ENCODE results near the gene GTPBP2.
"Not testable (repeated sequence)": the region's sequence is repeated elsewhere in the genome, so short reads cannot be mapped to it uniquely, and the experiment has no call there.

DNA sequence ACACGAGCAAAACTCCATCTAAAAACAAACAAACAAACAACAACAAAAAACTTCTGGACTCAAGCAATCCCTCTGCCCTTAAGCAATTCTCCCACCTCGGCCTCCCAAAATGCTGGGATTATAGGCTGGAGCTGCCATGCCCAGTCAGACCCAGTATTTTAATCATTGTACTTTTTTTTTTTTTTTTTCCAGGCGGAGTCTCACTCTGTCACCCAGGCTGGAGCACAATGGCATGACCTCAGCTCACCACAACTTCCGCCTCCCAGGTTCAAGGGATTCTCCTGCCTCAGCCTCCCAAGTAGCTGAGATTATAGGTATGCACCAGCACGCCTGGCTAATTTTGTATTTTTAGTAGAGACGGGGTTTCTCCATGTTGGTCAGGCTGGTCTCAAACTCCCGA lies 3.9 kb upstream of the GTPBP2 start:
- not testable (repeated sequence) for TF ChIP-seq ZNF232 (CRISPR knock-in tag; IDR thresholded peaks at IDR 0.05); SMAD3 (CRISPR knock-in tag; IDR thresholded peaks at IDR 0.05; ENCODE audit: borderline replicate concordance); TEAD1 (CRISPR knock-in tag; IDR thresholded peaks at IDR 0.05); ELF4 (CRISPR knock-in tag; IDR thresholded peaks at IDR 0.05; ENCODE audit: low read depth); NR2C2 (CRISPR knock-in tag; IDR thresholded peaks at IDR 0.05); ESRRA (CRISPR knock-in tag; IDR thresholded peaks at IDR 0.05; ENCODE audit: borderline replicate concordance)
- TF ChIP-seq, protein P1, sequence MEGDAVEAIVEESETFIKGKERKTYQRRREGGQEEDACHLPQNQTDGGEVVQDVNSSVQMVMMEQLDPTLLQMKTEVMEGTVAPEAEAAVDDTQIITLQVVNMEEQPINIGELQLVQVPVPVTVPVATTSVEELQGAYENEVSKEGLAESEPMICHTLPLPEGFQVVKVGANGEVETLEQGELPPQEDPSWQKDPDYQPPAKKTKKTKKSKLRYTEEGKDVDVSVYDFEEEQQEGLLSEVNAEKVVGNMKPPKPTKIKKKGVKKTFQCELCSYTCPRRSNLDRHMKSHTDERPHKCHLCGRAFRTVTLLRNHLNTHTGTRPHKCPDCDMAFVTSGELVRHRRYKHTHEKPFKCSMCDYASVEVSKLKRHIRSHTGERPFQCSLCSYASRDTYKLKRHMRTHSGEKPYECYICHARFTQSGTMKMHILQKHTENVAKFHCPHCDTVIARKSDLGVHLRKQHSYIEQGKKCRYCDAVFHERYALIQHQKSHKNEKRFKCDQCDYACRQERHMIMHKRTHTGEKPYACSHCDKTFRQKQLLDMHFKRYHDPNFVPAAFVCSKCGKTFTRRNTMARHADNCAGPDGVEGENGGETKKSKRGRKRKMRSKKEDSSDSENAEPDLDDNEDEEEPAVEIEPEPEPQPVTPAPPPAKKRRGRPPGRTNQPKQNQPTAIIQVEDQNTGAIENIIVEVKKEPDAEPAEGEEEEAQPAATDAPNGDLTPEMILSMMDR (IDR thresholded peaks at IDR 0.05), result not testable (repeated sequence)
- TF ChIP-seq, protein P2, sequence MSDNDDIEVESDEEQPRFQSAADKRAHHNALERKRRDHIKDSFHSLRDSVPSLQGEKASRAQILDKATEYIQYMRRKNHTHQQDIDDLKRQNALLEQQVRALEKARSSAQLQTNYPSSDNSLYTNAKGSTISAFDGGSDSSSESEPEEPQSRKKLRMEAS (CRISPR knock-in tag; IDR thresholded peaks at IDR 0.05), result not testable (repeated sequence)
- TF ChIP-seq, protein P3, sequence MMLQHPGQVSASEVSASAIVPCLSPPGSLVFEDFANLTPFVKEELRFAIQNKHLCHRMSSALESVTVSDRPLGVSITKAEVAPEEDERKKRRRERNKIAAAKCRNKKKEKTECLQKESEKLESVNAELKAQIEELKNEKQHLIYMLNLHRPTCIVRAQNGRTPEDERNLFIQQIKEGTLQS (CRISPR knock-in tag; conservative IDR thresholded peaks at IDR 0.05), result not testable (repeated sequence)
- TF ChIP-seq, protein P4, sequence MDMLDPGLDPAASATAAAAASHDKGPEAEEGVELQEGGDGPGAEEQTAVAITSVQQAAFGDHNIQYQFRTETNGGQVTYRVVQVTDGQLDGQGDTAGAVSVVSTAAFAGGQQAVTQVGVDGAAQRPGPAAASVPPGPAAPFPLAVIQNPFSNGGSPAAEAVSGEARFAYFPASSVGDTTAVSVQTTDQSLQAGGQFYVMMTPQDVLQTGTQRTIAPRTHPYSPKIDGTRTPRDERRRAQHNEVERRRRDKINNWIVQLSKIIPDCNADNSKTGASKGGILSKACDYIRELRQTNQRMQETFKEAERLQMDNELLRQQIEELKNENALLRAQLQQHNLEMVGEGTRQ (CRISPR knock-in tag; IDR thresholded peaks at IDR 0.05), result not testable (repeated sequence)
- TF ChIP-seq, protein P5, sequence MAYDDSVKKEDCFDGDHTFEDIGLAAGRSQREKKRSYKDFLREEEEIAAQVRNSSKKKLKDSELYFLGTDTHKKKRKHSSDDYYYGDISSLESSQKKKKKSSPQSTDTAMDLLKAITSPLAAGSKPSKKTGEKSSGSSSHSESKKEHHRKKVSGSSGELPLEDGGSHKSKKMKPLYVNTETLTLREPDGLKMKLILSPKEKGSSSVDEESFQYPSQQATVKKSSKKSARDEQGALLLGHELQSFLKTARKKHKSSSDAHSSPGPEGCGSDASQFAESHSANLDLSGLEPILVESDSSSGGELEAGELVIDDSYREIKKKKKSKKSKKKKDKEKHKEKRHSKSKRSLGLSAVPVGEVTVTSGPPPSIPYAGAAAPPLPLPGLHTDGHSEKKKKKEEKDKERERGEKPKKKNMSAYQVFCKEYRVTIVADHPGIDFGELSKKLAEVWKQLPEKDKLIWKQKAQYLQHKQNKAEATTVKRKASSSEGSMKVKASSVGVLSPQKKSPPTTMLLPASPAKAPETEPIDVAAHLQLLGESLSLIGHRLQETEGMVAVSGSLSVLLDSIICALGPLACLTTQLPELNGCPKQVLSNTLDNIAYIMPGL (CRISPR knock-in tag; IDR thresholded peaks at IDR 0.05), result not testable (repeated sequence)
